ENCODE measurements around the gene BCL2. TPM values are rescaled to one million over a fixed set of nuclear protein-coding genes. Genes with fewer than 3 reads are reported as not detected.

BCL2 gene
- total RNA-seq, 1 experiment from 2014 or later = 2.6 TPM

DNA sequence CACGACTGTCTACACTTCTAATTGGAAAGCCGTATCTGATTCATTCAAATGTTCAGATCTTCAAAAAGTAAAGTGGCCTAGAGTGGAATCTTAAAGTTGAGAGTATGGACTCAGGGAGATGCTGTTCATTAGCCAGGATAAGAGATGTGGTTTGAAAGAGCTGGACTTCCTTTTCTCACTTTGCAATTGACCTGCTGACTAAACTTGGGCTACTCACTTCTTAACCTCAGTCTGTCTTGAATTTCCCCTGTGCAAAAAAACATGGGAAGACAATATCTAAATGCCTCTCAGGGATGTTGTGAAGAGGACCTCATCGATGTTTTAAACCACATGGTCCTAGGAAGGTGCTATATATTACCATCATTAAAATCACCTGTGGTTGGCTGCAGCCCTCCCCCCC lies 64.1 kb downstream of the BCL2 start (continued):
- TF ChIP-seq TEAD4 (CRISPR knock-in tag; IDR thresholded peaks at IDR 0.05) = no peak
- TF ChIP-seq, protein P1, sequence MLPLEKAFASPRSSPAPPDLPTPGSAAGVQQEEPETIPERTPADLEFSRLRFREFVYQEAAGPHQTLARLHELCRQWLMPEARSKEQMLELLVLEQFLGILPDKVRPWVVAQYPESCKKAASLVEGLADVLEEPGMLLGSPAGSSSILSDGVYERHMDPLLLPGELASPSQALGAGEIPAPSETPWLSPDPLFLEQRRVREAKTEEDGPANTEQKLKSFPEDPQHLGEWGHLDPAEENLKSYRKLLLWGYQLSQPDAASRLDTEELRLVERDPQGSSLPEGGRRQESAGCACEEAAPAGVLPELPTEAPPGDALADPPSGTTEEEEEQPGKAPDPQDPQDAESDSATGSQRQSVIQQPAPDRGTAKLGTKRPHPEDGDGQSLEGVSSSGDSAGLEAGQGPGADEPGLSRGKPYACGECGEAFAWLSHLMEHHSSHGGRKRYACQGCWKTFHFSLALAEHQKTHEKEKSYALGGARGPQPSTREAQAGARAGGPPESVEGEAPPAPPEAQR (CRISPR knock-in tag; IDR thresholded peaks at IDR 0.05) = no peak
- no peak for TF ChIP-seq ZNF671 (CRISPR knock-in tag; IDR thresholded peaks at IDR 0.05)
- TF ChIP-seq ZBTB21 (CRISPR knock-in tag; IDR thresholded peaks at IDR 0.05; ENCODE audit: borderline replicate concordance) = no peak
- TF ChIP-seq, protein P2, sequence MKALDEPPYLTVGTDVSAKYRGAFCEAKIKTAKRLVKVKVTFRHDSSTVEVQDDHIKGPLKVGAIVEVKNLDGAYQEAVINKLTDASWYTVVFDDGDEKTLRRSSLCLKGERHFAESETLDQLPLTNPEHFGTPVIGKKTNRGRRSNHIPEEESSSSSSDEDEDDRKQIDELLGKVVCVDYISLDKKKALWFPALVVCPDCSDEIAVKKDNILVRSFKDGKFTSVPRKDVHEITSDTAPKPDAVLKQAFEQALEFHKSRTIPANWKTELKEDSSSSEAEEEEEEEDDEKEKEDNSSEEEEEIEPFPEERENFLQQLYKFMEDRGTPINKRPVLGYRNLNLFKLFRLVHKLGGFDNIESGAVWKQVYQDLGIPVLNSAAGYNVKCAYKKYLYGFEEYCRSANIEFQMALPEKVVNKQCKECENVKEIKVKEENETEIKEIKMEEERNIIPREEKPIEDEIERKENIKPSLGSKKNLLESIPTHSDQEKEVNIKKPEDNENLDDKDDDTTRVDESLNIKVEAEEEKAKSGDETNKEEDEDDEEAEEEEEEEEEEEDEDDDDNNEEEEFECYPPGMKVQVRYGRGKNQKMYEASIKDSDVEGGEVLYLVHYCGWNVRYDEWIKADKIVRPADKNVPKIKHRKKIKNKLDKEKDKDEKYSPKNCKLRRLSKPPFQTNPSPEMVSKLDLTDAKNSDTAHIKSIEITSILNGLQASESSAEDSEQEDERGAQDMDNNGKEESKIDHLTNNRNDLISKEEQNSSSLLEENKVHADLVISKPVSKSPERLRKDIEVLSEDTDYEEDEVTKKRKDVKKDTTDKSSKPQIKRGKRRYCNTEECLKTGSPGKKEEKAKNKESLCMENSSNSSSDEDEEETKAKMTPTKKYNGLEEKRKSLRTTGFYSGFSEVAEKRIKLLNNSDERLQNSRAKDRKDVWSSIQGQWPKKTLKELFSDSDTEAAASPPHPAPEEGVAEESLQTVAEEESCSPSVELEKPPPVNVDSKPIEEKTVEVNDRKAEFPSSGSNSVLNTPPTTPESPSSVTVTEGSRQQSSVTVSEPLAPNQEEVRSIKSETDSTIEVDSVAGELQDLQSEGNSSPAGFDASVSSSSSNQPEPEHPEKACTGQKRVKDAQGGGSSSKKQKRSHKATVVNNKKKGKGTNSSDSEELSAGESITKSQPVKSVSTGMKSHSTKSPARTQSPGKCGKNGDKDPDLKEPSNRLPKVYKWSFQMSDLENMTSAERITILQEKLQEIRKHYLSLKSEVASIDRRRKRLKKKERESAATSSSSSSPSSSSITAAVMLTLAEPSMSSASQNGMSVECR (CRISPR knock-in tag; IDR thresholded peaks at IDR 0.05; ENCODE audit: borderline replicate concordance) = no peak
- TF ChIP-seq, protein P3, sequence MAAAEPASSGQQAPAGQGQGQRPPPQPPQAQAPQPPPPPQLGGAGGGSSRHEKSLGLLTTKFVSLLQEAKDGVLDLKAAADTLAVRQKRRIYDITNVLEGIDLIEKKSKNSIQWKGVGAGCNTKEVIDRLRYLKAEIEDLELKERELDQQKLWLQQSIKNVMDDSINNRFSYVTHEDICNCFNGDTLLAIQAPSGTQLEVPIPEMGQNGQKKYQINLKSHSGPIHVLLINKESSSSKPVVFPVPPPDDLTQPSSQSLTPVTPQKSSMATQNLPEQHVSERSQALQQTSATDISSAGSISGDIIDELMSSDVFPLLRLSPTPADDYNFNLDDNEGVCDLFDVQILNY (CRISPR knock-in tag; IDR thresholded peaks at IDR 0.05) = no peak
- TF ChIP-seq, protein P4, sequence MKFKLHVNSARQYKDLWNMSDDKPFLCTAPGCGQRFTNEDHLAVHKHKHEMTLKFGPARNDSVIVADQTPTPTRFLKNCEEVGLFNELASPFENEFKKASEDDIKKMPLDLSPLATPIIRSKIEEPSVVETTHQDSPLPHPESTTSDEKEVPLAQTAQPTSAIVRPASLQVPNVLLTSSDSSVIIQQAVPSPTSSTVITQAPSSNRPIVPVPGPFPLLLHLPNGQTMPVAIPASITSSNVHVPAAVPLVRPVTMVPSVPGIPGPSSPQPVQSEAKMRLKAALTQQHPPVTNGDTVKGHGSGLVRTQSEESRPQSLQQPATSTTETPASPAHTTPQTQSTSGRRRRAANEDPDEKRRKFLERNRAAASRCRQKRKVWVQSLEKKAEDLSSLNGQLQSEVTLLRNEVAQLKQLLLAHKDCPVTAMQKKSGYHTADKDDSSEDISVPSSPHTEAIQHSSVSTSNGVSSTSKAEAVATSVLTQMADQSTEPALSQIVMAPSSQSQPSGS (CRISPR knock-in tag; IDR thresholded peaks at IDR 0.05; ENCODE audit: borderline replicate concordance, low read depth) = no peak
- TF ChIP-seq, protein P5, sequence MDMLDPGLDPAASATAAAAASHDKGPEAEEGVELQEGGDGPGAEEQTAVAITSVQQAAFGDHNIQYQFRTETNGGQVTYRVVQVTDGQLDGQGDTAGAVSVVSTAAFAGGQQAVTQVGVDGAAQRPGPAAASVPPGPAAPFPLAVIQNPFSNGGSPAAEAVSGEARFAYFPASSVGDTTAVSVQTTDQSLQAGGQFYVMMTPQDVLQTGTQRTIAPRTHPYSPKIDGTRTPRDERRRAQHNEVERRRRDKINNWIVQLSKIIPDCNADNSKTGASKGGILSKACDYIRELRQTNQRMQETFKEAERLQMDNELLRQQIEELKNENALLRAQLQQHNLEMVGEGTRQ (CRISPR knock-in tag; IDR thresholded peaks at IDR 0.05) = no peak
- TF ChIP-seq SMAD4 (CRISPR knock-in tag; IDR thresholded peaks at IDR 0.05) = no peak

DNA sequence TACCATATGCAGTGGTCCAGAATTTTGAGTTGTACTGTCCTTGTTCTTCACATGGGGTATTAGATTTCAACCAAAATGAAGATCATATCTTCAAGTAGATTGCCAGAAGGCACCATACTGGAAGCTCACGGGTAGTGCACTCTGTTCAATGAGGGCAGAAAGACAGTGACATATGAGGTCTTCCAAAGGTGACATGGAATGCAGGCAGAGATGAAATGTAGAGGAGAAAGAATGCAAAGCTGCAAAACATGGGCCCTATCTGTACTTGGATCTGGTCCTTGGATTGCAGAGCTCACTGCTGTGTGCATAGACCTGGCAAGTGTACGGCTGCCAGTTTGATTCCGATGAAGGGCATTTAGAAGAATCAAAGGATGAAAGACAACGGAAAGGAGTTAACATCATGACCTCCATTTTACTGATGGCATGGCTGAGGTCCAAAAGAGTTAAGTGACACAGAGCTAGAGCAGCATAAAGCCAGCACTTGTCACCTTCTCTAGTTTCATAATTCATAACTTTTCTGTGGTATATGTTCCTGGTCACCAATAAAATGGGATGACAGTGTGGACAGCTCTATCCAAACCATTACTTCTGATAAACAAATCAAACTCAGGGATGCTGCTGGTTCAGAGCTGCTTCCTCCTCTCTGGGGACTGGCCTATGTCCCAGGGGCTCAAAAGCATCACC lies 64.7 kb downstream of the BCL2 start:
- Mint-ChIP-seq H3K36me3 (no peaks in the 10 kb centered on the region), H3K9me3 (peaks cover 10% of the 10 kb centered on the region; the same call in 1 of the 2 replicates), H3K27ac (no peak overlapping the region), H3K4me1 (peaks cover 4% of the 10 kb centered on the region; the same call in 1 of the 2 replicates), H3K27me3 (ENCODE audit: low read depth) (no peaks in the 10 kb centered on the region), H3K4me3 (no peak overlapping the region)
- DNase-seq (ENCODE audit: low spot score) (no peak), ATAC-seq (no peak)
- TF ChIP-seq, protein P6, sequence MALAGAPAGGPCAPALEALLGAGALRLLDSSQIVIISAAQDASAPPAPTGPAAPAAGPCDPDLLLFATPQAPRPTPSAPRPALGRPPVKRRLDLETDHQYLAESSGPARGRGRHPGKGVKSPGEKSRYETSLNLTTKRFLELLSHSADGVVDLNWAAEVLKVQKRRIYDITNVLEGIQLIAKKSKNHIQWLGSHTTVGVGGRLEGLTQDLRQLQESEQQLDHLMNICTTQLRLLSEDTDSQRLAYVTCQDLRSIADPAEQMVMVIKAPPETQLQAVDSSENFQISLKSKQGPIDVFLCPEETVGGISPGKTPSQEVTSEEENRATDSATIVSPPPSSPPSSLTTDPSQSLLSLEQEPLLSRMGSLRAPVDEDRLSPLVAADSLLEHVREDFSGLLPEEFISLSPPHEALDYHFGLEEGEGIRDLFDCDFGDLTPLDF (CRISPR knock-in tag; IDR thresholded peaks at IDR 0.05) = no peak
- TF ChIP-seq, protein P7, sequence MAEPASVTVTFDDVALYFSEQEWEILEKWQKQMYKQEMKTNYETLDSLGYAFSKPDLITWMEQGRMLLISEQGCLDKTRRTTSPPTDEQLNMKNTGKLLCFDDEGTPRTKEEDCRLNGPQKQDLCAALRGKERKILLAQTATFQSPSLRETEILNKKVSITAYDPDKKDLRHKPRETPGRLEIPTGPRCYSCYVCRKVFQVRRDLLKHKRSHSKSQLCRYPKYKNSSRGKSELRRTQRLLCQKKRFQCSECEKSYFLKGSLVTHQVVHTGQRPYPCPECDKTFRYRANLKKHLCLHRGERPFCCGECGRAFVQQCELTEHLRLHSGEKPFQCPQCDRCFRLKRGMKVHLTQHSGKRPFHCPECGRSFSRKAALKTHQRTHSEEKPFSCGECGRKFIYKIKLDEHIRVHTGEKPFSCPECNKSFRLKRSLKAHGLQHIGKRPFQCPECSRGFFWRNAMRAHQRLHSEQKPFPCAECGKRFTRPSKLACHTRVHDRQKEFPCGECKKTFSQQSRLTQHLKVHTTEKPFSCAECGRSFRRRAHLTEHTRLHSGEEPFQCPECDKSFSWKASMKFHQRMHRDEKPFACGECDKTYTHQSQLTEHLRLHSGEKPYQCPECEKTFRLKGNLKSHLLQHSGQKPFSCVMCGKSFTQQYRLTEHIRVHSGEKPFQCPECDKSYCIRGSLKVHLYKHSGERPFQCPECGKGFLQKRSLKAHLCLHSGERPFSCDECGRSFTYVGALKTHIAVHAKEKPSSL (CRISPR knock-in tag; conservative IDR thresholded peaks at IDR 0.05) = no peak
- TF ChIP-seq GRHL2 (CRISPR knock-in tag; IDR thresholded peaks at IDR 0.05; ENCODE audit: insufficient replicate concordance, severe bottlenecking) = no peak
- TF ChIP-seq RELA (CRISPR knock-in tag; IDR thresholded peaks at IDR 0.05; ENCODE audit: borderline replicate concordance) = no peak
- TF ChIP-seq ZNF396 (CRISPR knock-in tag; IDR thresholded peaks at IDR 0.05; ENCODE audit: borderline replicate concordance) = no peak
- TF ChIP-seq TP53 (CRISPR knock-in tag; IDR thresholded peaks at IDR 0.05) = no peak
- TF ChIP-seq PRRX2 (CRISPR knock-in tag; IDR thresholded peaks at IDR 0.05) = no peak
- TF ChIP-seq FOXJ3 (CRISPR knock-in tag; IDR thresholded peaks at IDR 0.05; ENCODE audit: borderline replicate concordance) = no peak
- TF ChIP-seq GTF2I (CRISPR knock-in tag; conservative IDR thresholded peaks at IDR 0.05) = no peak
- no peak for TF ChIP-seq JAZF1 (CRISPR knock-in tag; IDR thresholded peaks at IDR 0.05)
- ChIA-PET CTCF (interaction anchor here (0.6 kb wide), 1 partner anchor 340 kb away, joined by 3 read pairs; no protein-coding TSS in a partner anchor), POLR2A (no interaction called here)
